Measurements from ENCODE around the gene PDXDC1.

DNA sequence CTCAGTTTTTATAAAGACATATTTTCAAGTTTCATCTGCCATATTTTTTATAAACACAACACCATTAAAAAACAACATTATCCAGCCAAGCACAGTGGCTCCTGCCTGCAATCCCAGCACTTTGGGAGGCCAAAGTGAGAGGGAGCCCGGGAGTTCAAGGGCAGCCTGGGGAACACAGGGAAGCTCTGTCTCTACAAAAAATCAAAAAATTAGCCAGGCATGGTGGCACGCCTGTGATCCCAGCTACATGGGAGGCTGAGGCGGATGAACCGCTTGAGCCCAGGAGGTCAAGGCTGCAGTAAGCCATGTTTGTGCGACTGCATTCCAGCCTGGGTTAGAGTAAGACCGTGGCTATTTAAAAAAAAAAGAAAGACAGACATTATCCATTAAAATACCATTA lies 98.3 kb downstream of the PDXDC1 start:
- TF ChIP-seq POLR2AphosphoS5 (IDR thresholded peaks at IDR 0.05; ENCODE audit: borderline replicate concordance, low read depth, low read length): no peak
- no peak for TF ChIP-seq EZH2 (IDR thresholded peaks at IDR 0.05)
- no peak for TF ChIP-seq FOXP2 (optimal IDR thresholded peaks at IDR 0.05; ENCODE audit: control extremely low read depth, extremely low read length, insufficient read depth)

All from SK-N-MC (cell line).